Transverse colon (tissue), 4 donors: Measurements from ENCODE around the gene EDC4. TPM values are rescaled to one million over a fixed set of nuclear protein-coding genes. Genes with fewer than 3 reads are reported as not detected.

Source experiments
- DNase-seq: peaks from one replicate; pipeline ENCODE4 v3.0.0-alpha.2; 2019
- H3K27ac ChIP-seq, 4 donors: fragments of 200-600 bp; sonication (generic); 2 replicates each; pipeline ENCODE4 v1.5.1; 2016 to 2018; ENCODE audit warnings: inconsistent platforms in 4 of 4
- H3K27me3 ChIP-seq: fragments of 200-600 bp; sonication (generic); 2 replicates; pipeline ENCODE4 v1.5.1; 2017; ENCODE audit warnings: inconsistent platforms
- H3K36me3 ChIP-seq, 4 donors: fragments of 200-600 bp; sonication (generic); 2 replicates each; pipeline ENCODE4 v1.5.1; 2017 to 2019; ENCODE audit warnings: inconsistent platforms in 4 of 4
- H3K4me1 ChIP-seq, 4 donors: fragments of 200-600 bp; sonication (generic); 2 replicates each; pipeline ENCODE4 v1.5.1; 2017 to 2020; ENCODE audit warnings: inconsistent platforms in 4 of 4
- H3K4me3 ChIP-seq, 4 donors: fragments of 200-600 bp; sonication (generic); 1 replicate in 1 of 4; 2 replicates in 3 of 4; pipeline versions ENCODE4 v1.5.1 to v1.6.1; 2017 to 2019; ENCODE audit warnings: inconsistent platforms in 4 of 4
- H3K9me3 ChIP-seq, 2 donors: fragments of 200-600 bp; sonication (generic); 2 replicates each; pipeline ENCODE4 v1.5.1; 2017 to 2019; ENCODE audit warnings: inconsistent platforms in 2 of 2
- EP300 ChIP-seq: sonication (generic); formaldehyde crosslinking; IDR thresholded peaks from one replicate; pipeline ENCODE4 v1.6.1; 2017; ENCODE audit warnings: antibody characterized with exemption, low read depth
- POLR2A ChIP-seq: fragments of 450-650 bp; IDR thresholded peaks from one replicate; pipeline ENCODE4 v1.6.1; 2016; ENCODE audit warnings: antibody characterized with exemption, mild to moderate bottlenecking, moderate library complexity
- POLR2AphosphoS5 ChIP-seq, 3 donors: sonication (generic); formaldehyde crosslinking; IDR thresholded peaks; one replicate each; pipeline ENCODE4 v1.6.1; 2016; ENCODE audit warnings: antibody characterized with exemption in 3 of 3
- WGBS, 2 donors: methylation state at CpG; one replicate each; pipeline ENCODE4 v1.1.5; 2018; ENCODE audit warnings: low coverage in 1 of 2; 5-methylcytosine and 5-hydroxymethylcytosine counted together
- in situ Hi-C, 4 donors: fragments of 200-750 bp; cut with MboI; loops; one replicate each; pipeline versions ENCODE4 v1.15.0 to v1.15.1; 2017; ENCODE audit warnings: low sequenced_read_pairs in 3 of 4, low pct_ligation_motif_present in 1 of 4, low pct_unique_long_range_greater_than_20kb in 1 of 4
- intact Hi-C: fragments of 100-400 bp; cut with DNase I; formaldehyde crosslinking; loops from one replicate; pipeline ENCODE4 v1.15.1; 2023; ENCODE audit warnings: low total_unique reads
- total RNA-seq, 4 donors: library from RNA; depleted of rRNA; stranded (reverse); fragments of >200 nt; gene quantifications; one replicate each; pipeline ENCODE4 v1.1.0, GENCODE V29; 2016
- TF ChIP-seq, protein P1 (sequence below), 5 experiments: fragments of 200-600 bp in 3 of 5; fragments of 450-650 bp in 2 of 5; sonication (generic) in 3 of 5; IDR thresholded peaks; 1 replicate in 2 of 5; 2 replicates in 3 of 5; pipeline ENCODE4 v1.5.1; 2016 to 2017; ENCODE audit warnings: antibody characterized with exemption in 5 of 5, inconsistent platforms in 3 of 5, mild to moderate bottlenecking in 2 of 5, moderate library complexity in 1 of 5

The EDC4 gene
- total RNA-seq, 4 donors from 2014 or later = 76.4 to 162 (median 105) TPM

DNA sequence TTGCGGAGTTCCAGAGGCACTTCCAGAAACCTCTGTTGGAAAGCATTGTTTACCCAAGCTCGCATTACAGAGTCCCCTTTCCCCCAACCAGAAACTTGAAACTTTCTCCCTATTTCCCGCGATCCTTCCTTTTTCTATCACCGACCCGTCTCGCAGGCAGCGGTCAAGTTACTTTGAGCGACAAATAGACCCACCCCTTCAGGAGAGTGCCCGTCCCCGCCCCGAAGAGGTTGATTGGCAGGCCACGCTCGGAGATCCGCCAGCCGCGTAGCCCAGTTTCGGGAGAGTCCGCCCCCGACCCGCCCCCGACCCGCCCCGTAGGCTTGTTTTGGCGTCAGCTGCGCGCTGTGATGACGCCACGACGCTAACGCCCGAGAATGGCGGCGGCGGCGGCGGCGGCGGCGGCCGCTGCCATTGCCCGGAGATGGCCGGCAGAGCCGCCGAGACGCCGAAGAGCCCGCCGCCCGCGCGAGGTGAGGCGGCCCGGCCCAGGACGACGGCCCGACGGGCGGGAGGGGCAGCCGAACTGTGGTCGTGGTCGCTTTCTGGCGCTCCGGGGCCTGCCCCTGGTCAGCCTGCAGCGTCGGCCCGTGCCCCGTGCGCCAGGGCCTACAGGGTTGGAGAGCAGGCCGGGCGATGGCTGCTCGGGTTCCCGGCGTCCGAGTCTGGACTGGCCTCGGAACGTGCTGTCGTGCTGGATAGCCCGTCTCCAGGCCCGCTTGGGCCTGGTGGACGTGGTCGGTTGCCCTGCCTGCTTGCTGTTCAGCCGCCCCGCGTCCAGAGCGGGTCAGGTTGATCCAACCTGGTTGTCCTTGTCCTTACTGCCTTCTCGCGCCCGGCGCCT is 20.3 kb downstream of the EDC4 start, which contains the start of gene PSKH1:
Gene PSKH1, plus strand, starts transcription at position 356 of the 844 bp plus-strand sequence. CDS start 15,496 bp downstream, outside the sequence.
- intact Hi-C loops = no loop called here
- no peaks in the 10 kb centered on the region for H3K27me3 ChIP-seq
- TF ChIP-seq EP300 (no peak), POLR2AphosphoS5 (IDR thresholded peaks at IDR 0.05) (peak; percentile 65 to 86 (median 79)), POLR2A (no peak)
- in situ Hi-C loops = no loop called here
- 0 to 1% methylated on average over 1 to 64 of the region's 90 CpGs for WGBS, 2 donors
- H3K27ac ChIP-seq = peak within 1 kb of the TSS; percentile 94 to 99 (median 98)
- H3K36me3 ChIP-seq = no peaks in the 10 kb centered on the region
- H3K9me3 ChIP-seq = no peaks in the 10 kb centered on the region
- H3K4me1 ChIP-seq = peaks cover 8 to 50% (median 39%) of the 10 kb centered on the region in 4 donors
- peak within 1 kb of the TSS; percentile 68 to 98 (median 89) for H3K4me3 ChIP-seq
- peak; percentile 98 for DNase-seq

DNA sequence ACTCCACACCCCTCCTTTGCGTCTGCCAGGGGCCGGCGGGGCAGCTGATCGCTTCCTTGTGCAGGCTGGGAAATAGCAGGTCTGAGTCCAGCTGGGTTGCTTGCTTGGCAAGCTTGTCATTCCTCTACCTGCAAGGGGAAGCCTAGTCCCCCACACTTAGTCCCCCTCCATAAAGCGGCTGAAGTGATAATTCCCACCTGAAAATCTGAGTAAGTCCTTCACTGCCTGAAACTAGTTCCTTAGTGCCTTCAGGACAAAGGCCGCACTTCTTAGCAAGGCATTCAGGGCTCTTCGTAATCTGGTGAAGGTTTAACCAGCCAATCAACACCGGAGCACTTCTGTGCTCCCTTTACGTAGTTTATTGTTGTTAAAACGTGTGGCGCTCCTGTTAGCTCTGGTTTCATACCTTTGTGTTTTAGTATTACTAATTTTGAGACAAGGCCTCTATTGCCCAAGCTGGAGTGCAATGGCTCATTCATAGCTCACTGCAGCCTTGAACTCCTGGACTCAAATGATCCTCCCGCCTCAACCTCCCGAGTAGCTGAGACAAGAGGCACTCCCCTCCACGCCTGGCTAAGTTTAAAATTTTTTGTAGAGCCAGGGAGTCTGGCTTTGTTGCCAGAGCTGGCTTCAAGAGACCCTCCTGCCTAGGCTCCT is 21.0 kb downstream of the EDC4 start:
- DNase-seq = peak; percentile 54
- WGBS, 2 donors = 13 to 24% methylated on average over 7 to 14 of the region's 14 CpGs
- H3K4me1 ChIP-seq = peaks cover 8 to 51% (median 39%) of the 10 kb centered on the region in 4 donors
- H3K36me3 ChIP-seq = no peaks in the 10 kb centered on the region
- peak; percentile 62 for TF ChIP-seq POLR2A
- no peak for TF ChIP-seq EP300
- TF ChIP-seq, protein P1, sequence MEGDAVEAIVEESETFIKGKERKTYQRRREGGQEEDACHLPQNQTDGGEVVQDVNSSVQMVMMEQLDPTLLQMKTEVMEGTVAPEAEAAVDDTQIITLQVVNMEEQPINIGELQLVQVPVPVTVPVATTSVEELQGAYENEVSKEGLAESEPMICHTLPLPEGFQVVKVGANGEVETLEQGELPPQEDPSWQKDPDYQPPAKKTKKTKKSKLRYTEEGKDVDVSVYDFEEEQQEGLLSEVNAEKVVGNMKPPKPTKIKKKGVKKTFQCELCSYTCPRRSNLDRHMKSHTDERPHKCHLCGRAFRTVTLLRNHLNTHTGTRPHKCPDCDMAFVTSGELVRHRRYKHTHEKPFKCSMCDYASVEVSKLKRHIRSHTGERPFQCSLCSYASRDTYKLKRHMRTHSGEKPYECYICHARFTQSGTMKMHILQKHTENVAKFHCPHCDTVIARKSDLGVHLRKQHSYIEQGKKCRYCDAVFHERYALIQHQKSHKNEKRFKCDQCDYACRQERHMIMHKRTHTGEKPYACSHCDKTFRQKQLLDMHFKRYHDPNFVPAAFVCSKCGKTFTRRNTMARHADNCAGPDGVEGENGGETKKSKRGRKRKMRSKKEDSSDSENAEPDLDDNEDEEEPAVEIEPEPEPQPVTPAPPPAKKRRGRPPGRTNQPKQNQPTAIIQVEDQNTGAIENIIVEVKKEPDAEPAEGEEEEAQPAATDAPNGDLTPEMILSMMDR (IDR thresholded peaks at IDR 0.05) = no peak
- TF ChIP-seq POLR2AphosphoS5 (IDR thresholded peaks at IDR 0.05) = peak; percentile 49 to 62 (median 52)
- peak overlapping the region; percentile 94 to 99 (median 98) for H3K27ac ChIP-seq
- H3K4me3 ChIP-seq = peak overlapping the region; percentile 68 to 98 (median 89)
- no peaks in the 10 kb centered on the region for H3K27me3 ChIP-seq
- no peaks in the 10 kb centered on the region for H3K9me3 ChIP-seq
- intact Hi-C loops = no loop called here
- in situ Hi-C loops = no loop called here

DNA sequence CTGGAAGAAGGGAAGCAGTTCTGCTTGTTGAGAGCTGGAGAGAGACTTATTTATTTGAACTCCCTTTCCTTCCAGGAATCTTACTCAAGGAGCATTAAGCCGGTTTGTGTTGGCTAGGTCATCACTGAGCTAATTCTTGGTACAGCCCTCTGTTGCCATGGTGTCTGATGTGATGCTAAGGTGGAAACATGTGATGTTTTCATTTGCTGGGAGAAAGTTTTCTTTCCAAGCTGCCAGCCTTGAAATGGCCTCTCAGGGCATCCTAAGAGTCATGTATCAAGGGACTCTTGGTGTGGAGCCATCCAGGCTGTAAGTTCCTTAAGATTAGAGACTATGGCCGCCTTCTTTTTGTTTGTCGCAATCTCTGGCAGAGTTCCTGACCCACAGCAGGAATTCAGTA is 24.4 kb downstream of the EDC4 start:
- Histone ChIP-seq H3K36me3 (no peaks in the 10 kb centered on the region), H3K27ac (peak overlapping the region in 1 of 4 donors; percentile 8), H3K4me3 (no peak overlapping the region), H3K27me3 (no peaks in the 10 kb centered on the region), H3K4me1 (peaks cover 8 to 60% (median 37%) of the 10 kb centered on the region in 4 donors), H3K9me3 (no peaks in the 10 kb centered on the region)
- DNase-seq = no peak
- 73 to 86% methylated on average over 3 of the region's 3 CpGs for WGBS, 2 donors
- in situ Hi-C loops (no loop called here), intact Hi-C loops (no loop called here)
- no peak for TF ChIP-seq POLR2AphosphoS5 (IDR thresholded peaks at IDR 0.05)
- TF ChIP-seq, protein P1 (IDR thresholded peaks at IDR 0.05) = no peak
- TF ChIP-seq POLR2A = no peak
- TF ChIP-seq EP300 = no peak

DNA sequence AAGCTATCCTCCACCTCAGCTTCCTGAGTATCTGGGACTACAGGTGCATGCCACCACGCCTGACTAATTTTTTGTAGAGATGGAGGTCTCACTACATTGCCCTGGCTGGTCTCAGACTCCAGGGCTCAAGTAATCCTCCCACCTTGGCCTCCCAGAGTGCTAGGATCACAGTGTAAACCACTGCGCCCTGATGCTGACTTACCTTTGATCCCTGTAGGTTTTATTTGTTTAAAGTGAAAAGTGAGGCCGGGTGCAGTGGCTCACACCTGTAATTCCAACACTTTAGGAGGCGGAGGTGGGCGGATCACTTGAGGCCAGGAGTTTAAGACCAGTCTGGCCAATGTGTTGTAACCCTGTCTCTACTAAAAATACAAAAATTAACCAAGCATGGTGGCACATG is 28.9 kb downstream of the EDC4 start:
- in situ Hi-C loops = no loop called here
- DNase-seq = peak; percentile 33
- TF ChIP-seq, protein P1 (IDR thresholded peaks at IDR 0.05) = no peak
- TF ChIP-seq POLR2A (no peak), POLR2AphosphoS5 (IDR thresholded peaks at IDR 0.05) (no peak), EP300 (no peak)

More for the DNA sequence above, 28.9 kb downstream of the EDC4 start:
- Histone ChIP-seq H3K27me3 (no peaks in the 10 kb centered on the region), H3K4me3 (no peak overlapping the region), H3K27ac (peak overlapping the region in 2 of 4 donors; percentile 23 to 35), H3K4me1 (peaks cover 0 to 30% (median 13%) of the 10 kb centered on the region in 4 donors), H3K9me3 (no peaks in the 10 kb centered on the region), H3K36me3 (no peaks in the 10 kb centered on the region)
- intact Hi-C loops = no loop called here
- WGBS, 2 donors = 77 to 80% methylated on average over 1 to 5 of the region's 5 CpGs
